Skeletal muscle satellite cell (primary cell): ENCODE data around the gene NUDCD3.

Experiments
- H3K27me3 ChIP-seq: 2 replicates; pipeline ENCODE4 v1.7.0; 2013; ENCODE audit warnings: low read length; ENCODE audit not compliant: control insufficient read depth, insufficient read depth
- H3K36me3 ChIP-seq: 2 replicates; pipeline ENCODE4 v1.7.0; 2013; ENCODE audit warnings: mild to moderate bottlenecking, control low read depth, low read length; ENCODE audit not compliant: insufficient read depth
- H3K4me1 ChIP-seq: 2 replicates; pipeline ENCODE4 v1.7.0; 2013; ENCODE audit warnings: low read length; ENCODE audit not compliant: control insufficient read depth, insufficient read depth
- H3K4me2 ChIP-seq: 2 replicates; pipeline ENCODE4 v1.7.0; 2013; ENCODE audit warnings: mild to moderate bottlenecking, low read length
- H3K4me3 ChIP-seq: 2 replicates; pipeline ENCODE4 v1.7.0; 2013; ENCODE audit warnings: low read length
- H3K9ac ChIP-seq: 2 replicates; pipeline ENCODE4 v1.7.0; 2013; ENCODE audit warnings: mild to moderate bottlenecking, low read depth, low read length, moderate library complexity
- H3K9me3 ChIP-seq: replicated peaks from 2 replicates; pipeline ENCODE4 v1.7.0; 2013; ENCODE audit warnings: mild to moderate bottlenecking, control low read depth, low read length

NUDCD3 gene

GRCh38 chr7:44386139-44386913, 104.1 kb downstream of the NUDCD3 start:
- Histone ChIP-seq H3K4me3 (no peak overlapping the region), H3K9ac (no peak overlapping the region), H3K36me3 (peaks cover 52% of the 10 kb centered on the region), H3K9me3 (no peaks in the 10 kb centered on the region), H3K4me1 (peaks cover 41% of the 10 kb centered on the region), H3K27me3 (no peaks in the 10 kb centered on the region), H3K4me2 (no peak overlapping the region)

GRCh38 chr7:44385434-44386138, 104.9 kb downstream of the NUDCD3 start:
- H3K36me3 ChIP-seq, result peaks cover 47% of the 10 kb centered on the region
- no peaks in the 10 kb centered on the region for H3K27me3 ChIP-seq
- no peak overlapping the region for H3K9ac ChIP-seq
- peaks cover 48% of the 10 kb centered on the region for H3K4me1 ChIP-seq
- no peak overlapping the region for H3K4me3 ChIP-seq
- H3K4me2 ChIP-seq, result no peak overlapping the region
- H3K9me3 ChIP-seq, result no peaks in the 10 kb centered on the region

GRCh38 chr7:44384586-44385433, 105.6 kb downstream of the NUDCD3 start:
- Histone ChIP-seq H3K36me3 (peaks cover 42% of the 10 kb centered on the region), H3K4me2 (no peak overlapping the region), H3K4me3 (no peak overlapping the region), H3K27me3 (no peaks in the 10 kb centered on the region), H3K9me3 (no peaks in the 10 kb centered on the region), H3K9ac (peak overlapping the region; percentile 49), H3K4me1 (peaks cover 56% of the 10 kb centered on the region)

- Histone ChIP-seq H3K9me3 (no peaks in the 10 kb centered on the region), H3K4me3 (peak overlapping the region; percentile 2), H3K27me3 (no peaks in the 10 kb centered on the region), H3K4me2 (peak overlapping the region; percentile 50), H3K9ac (peak overlapping the region; percentile 49), H3K36me3 (peaks cover 31% of the 10 kb centered on the region), H3K4me1 (peaks cover 69% of the 10 kb centered on the region)
These were observed 106.9 kb downstream of the NUDCD3 start for GRCh38 chr7:44383566-44383965.

- H3K36me3 ChIP-seq, result peaks cover 24% of the 10 kb centered on the region
- no peaks in the 10 kb centered on the region for H3K9me3 ChIP-seq
- no peak overlapping the region for H3K4me3 ChIP-seq
- H3K27me3 ChIP-seq, result no peaks in the 10 kb centered on the region
- H3K9ac ChIP-seq, result peak overlapping the region; percentile 49
- peak overlapping the region; percentile 50 for H3K4me2 ChIP-seq
- H3K4me1 ChIP-seq, result peaks cover 78% of the 10 kb centered on the region
These were observed 107.8 kb downstream of the NUDCD3 start for GRCh38 chr7:44382459-44383265.

GRCh38 chr7:44381494-44382220, 108.8 kb downstream of the NUDCD3 start:
- peaks cover 22% of the 10 kb centered on the region for H3K36me3 ChIP-seq
- no peaks in the 10 kb centered on the region for H3K9me3 ChIP-seq
- no peaks in the 10 kb centered on the region for H3K27me3 ChIP-seq
- peak overlapping the region; percentile 49 for H3K9ac ChIP-seq
- no peak overlapping the region for H3K4me3 ChIP-seq
- no peak overlapping the region for H3K4me2 ChIP-seq
- H3K4me1 ChIP-seq, result peaks cover 79% of the 10 kb centered on the region

GRCh38 chr7:44380831-44381493, 109.5 kb downstream of the NUDCD3 start:
- Histone ChIP-seq H3K4me2 (peak overlapping the region; percentile 10), H3K9me3 (no peaks in the 10 kb centered on the region), H3K4me1 (peaks cover 74% of the 10 kb centered on the region), H3K9ac (no peak overlapping the region), H3K4me3 (no peak overlapping the region), H3K27me3 (no peaks in the 10 kb centered on the region), H3K36me3 (peaks cover 19% of the 10 kb centered on the region)

GRCh38 chr7:44380189-44380830, 110.1 kb downstream of the NUDCD3 start:
- no peak overlapping the region for H3K4me3 ChIP-seq
- H3K36me3 ChIP-seq, result peaks cover 13% of the 10 kb centered on the region
- H3K9ac ChIP-seq, result no peak overlapping the region
- H3K27me3 ChIP-seq, result no peaks in the 10 kb centered on the region
- no peaks in the 10 kb centered on the region for H3K9me3 ChIP-seq
- no peak overlapping the region for H3K4me2 ChIP-seq
- H3K4me1 ChIP-seq, result peaks cover 74% of the 10 kb centered on the region

GRCh38 chr7:44379366-44380188, 110.9 kb downstream of the NUDCD3 start:
- Histone ChIP-seq H3K9ac (peak overlapping the region; percentile 33), H3K36me3 (peaks cover 6% of the 10 kb centered on the region), H3K4me1 (peaks cover 70% of the 10 kb centered on the region), H3K9me3 (no peaks in the 10 kb centered on the region), H3K27me3 (no peaks in the 10 kb centered on the region), H3K4me2 (no peak overlapping the region), H3K4me3 (no peak overlapping the region)
